Endothelial cell of umbilical vein (primary cell): ENCODE measurements around the gene SAA2. TPM values are rescaled to one million over a fixed set of nuclear protein-coding genes. Genes with fewer than 3 reads are reported as not detected.
A peak's percentile ranks its signal among the peaks of the same experiment; 100 is the strongest.
"Not testable (repeated sequence)": the region's sequence is repeated elsewhere in the genome, so short reads cannot be mapped to it uniquely, and the experiment has no call there.

ENCODE experiments used
- BruUV-seq: library from RNA; stranded (reverse); fragments of 400-500 nt; replicated peaks from 2 replicates; lab custom pipeline; 2021; lab: Mats Ljungman, UMichigan
- CTCF ChIA-PET: fragments of 300-600, 350-600 bp; sonication (Branson Sonifier 250); formaldehyde crosslinking; loops from one replicate; lab custom pipeline; 2021; ENCODE audit warnings: antibody characterized with exemption, inconsistent platforms; lab: Charles Lee
- POLR2A ChIA-PET: fragments of 300-600, 350-600 bp; sonication (Branson Sonifier 250); formaldehyde crosslinking; loops from one replicate; lab custom pipeline; 2021; ENCODE audit warnings: antibody characterized with exemption, inconsistent platforms; lab: Charles Lee
- DNase-seq: peaks from one replicate; pipeline ENCODE4 v3.0.0-alpha.2; 2011; ENCODE audit warnings: low read depth, low spot score
- FAIRE-seq: peaks from 2 replicates; lab custom pipeline; 2011; peaks lifted over from hg19 to GRCh38; lab: Jason Lieb, UNC
- H2AFZ ChIP-seq: 2 replicates; pipeline ENCODE4 v1.6.0; 2012; ENCODE audit warnings: low read depth, low read length, control low read depth, inconsistent platforms
- H3K27ac ChIP-seq: 2 replicates; pipeline ENCODE4 v1.5.1; 2011; ENCODE audit warnings: low read depth, mild to moderate bottlenecking, control low read depth, low read length, moderate library complexity; ENCODE audit not compliant: insufficient read depth
- H3K27me3 ChIP-seq, 2 experiments: 2 replicates each; pipeline versions ENCODE4 v1.6.0 to v1.6.1; 2011; ENCODE audit warnings: low read length in 2 of 2, mixed read lengths in 1 of 2; ENCODE audit not compliant: control insufficient read depth in 2 of 2, insufficient read depth in 2 of 2
- H3K36me3 ChIP-seq, 2 experiments: 2 replicates in 1 of 2; 3 replicates in 1 of 2; pipeline ENCODE4 v1.5.1; 2011; ENCODE audit warnings: low read length in 2 of 2, mild to moderate bottlenecking in 1 of 2, moderate library complexity in 1 of 2; ENCODE audit not compliant: control insufficient read depth in 2 of 2, insufficient read depth in 2 of 2; ENCODE audit errors: extremely low read depth in 1 of 2
- H3K4me1 ChIP-seq: 3 replicates; pipeline ENCODE4 v1.5.1; 2011; ENCODE audit warnings: mild to moderate bottlenecking, low read length; ENCODE audit not compliant: control insufficient read depth, insufficient read depth; ENCODE audit errors: extremely low read depth
- H3K4me2 ChIP-seq: 2 replicates; pipeline ENCODE4 v1.6.1; 2011; ENCODE audit warnings: low read length, control low read depth, mixed read lengths; ENCODE audit not compliant: insufficient read depth
- H3K4me3 ChIP-seq, 3 experiments: fragments of 200-600 bp in 1 of 3; sonication (generic), shearing (Covaris generic) in 1 of 3; replicated peaks in 1 of 3; 2 replicates each; pipeline ENCODE4 v1.5.1; 2011 to 2016; ENCODE audit warnings: control low read depth in 3 of 3, low read length in 3 of 3, mild to moderate bottlenecking in 2 of 3, inconsistent platforms in 1 of 3, low read depth in 1 of 3, moderate library complexity in 1 of 3; ENCODE audit not compliant: insufficient read depth in 1 of 3
- H3K79me2 ChIP-seq: 2 replicates; pipeline ENCODE4 v1.6.0; 2012; ENCODE audit warnings: low read length, inconsistent platforms; ENCODE audit not compliant: control insufficient read depth, insufficient read depth
- H3K9ac ChIP-seq: replicated peaks from 2 replicates; pipeline ENCODE3; 2011; ENCODE audit warnings: low read length, control low read depth; ENCODE audit not compliant: insufficient read depth; ENCODE audit errors: extremely low read depth
- H3K9me1 ChIP-seq: replicated peaks from 3 replicates; pipeline ENCODE4 v1.6.0; 2011; ENCODE audit warnings: mild to moderate bottlenecking, low read length; ENCODE audit not compliant: control insufficient read depth, insufficient read depth; ENCODE audit errors: extremely low read depth
- H3K9me3 ChIP-seq: replicated peaks from 2 replicates; pipeline ENCODE4 v1.5.1; 2012; ENCODE audit warnings: low read length, inconsistent platforms; ENCODE audit not compliant: control insufficient read depth, insufficient read depth
- H4K20me1 ChIP-seq: replicated peaks from 2 replicates; pipeline ENCODE3; 2011; ENCODE audit warnings: mild to moderate bottlenecking, low read length; ENCODE audit not compliant: control insufficient read depth, insufficient read depth; ENCODE audit errors: extremely low read depth
- EZH2 ChIP-seq: IDR thresholded peaks from 2 replicates; pipeline ENCODE4 v1.6.1; 2012; ENCODE audit warnings: borderline replicate concordance, low read depth, mild to moderate bottlenecking, moderate library complexity, low read length, inconsistent platforms; ENCODE audit not compliant: severe bottlenecking
- FOS ChIP-seq: IDR thresholded peaks from 2 replicates; pipeline ENCODE4 v1.6.1; 2011; ENCODE audit warnings: mild to moderate bottlenecking, low read length, moderate library complexity, borderline replicate concordance; ENCODE audit not compliant: insufficient read depth
- JUN ChIP-seq: IDR thresholded peaks from 2 replicates; pipeline ENCODE4 v1.6.1; 2011; ENCODE audit warnings: borderline replicate concordance, low read depth; ENCODE audit not compliant: insufficient read length, insufficient read depth
- dilution Hi-C: fragments of 300-500 bp; cut with MboI; formaldehyde crosslinking; loops from one replicate; pipeline ENCODE4 v1.15.0; 2019; ENCODE audit warnings: low sequenced_read_pairs; ENCODE audit not compliant: extremely low pct_ligation_motif_present
- intact Hi-C: fragments of 100-400 bp; cut with micrococcal nuclease; formaldehyde crosslinking; loops from one replicate; pipeline ENCODE4 v1.10.0; 2022
- polyA plus RNA-seq, 4 experiments: library from polyadenylated mRNA; depleted of rRNA in 3 of 4; stranded (reverse) in 3 of 4; unstranded in 1 of 4; fragments of >200 nt; gene quantifications; 2 replicates each; pipeline versions ENCODE4 v1.2.1 to v1.2.3, GENCODE V29; 2011 to 2012; ENCODE audit warnings: missing spikeins in 1 of 4
- total RNA-seq: library from RNA; stranded (reverse); gene quantifications from 2 replicates; pipeline ENCODE4 v1.2.3, GENCODE V29; 2021
- TF ChIP-seq, protein P1 (sequence below): IDR thresholded peaks from 2 replicates; pipeline ENCODE4 v1.6.1; 2011; ENCODE audit not compliant: insufficient read depth, insufficient read length
- TF ChIP-seq, protein P2 (sequence below), 2 donors: IDR thresholded peaks; 1 replicate in 1 of 2; 2 replicates in 1 of 2; pipeline ENCODE4 v1.5.1; 2011; ENCODE audit warnings: low read length in 2 of 2, mild to moderate bottlenecking in 2 of 2, moderate library complexity in 2 of 2, control low read depth in 1 of 2, inconsistent platforms in 1 of 2, low read depth in 1 of 2; ENCODE audit not compliant: insufficient read depth in 1 of 2; ENCODE audit errors: extremely low read depth in 1 of 2

Gene SAA2
- total and polyA plus RNA-seq, 2 donors (not counting 3 experiments of a cell fraction or from before 2014, with no cell fraction given), result not detected

DNA sequence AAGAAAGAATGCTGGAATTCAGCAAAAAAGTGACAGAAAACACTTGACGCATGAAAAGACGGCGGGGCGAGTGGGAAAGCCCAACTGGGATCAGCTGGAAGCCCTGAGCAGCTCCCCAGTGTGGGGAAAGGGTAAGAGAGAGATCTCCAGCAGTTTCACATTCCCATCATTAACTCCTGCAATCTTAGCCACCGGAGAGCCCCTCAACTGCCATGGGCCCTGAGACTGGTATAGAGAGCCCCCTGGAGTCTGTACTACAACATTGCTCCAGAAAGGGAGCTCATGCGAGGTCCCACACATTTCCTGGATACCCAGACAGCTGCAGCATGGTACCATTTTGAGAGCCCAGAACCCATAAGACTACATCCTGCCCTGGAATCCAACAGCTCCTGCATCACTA is 44.7 kb downstream of the SAA2 start:
- ChIA-PET CTCF (interaction anchor here (0.5 to 4.1 kb wide), 35 partner anchors 8 to 604 kb away, joined by 3 to 111 read pairs (median 4); partner anchors contain the start of gene SAAL1), POLR2A (no interaction called here)
- Histone ChIP-seq H3K36me3 (no peaks in the 10 kb centered on the region), H2AFZ (no peak overlapping the region), H3K4me2 (no peak overlapping the region), H3K9ac (no peak overlapping the region), H3K4me3 (no peak overlapping the region), H4K20me1 (no peaks in the 10 kb centered on the region), H3K27ac (no peak overlapping the region), H3K4me1 (no peaks in the 10 kb centered on the region), H3K9me3 (no peaks in the 10 kb centered on the region), H3K9me1 (no peaks in the 10 kb centered on the region), H3K79me2 (no peaks in the 10 kb centered on the region), H3K27me3 (peaks cover 2 to 3% of the 10 kb centered on the region in 2 experiments)
- intact Hi-C loops, result loop anchor here (1.0 to 2.0 kb wide), 2 partner anchors 88 to 211 kb away; no protein-coding TSS in a partner anchor
- no TSS peak for BruUV-seq
- FAIRE-seq (peak; percentile 12), DNase-seq (peak; percentile 5)
- dilution Hi-C loops, result no loop called here
- TF ChIP-seq EZH2 (no peak), JUN (no peak), FOS (no peak)
- TF ChIP-seq, protein P1, sequence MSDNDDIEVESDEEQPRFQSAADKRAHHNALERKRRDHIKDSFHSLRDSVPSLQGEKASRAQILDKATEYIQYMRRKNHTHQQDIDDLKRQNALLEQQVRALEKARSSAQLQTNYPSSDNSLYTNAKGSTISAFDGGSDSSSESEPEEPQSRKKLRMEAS, result no peak
- TF ChIP-seq, protein P2, sequence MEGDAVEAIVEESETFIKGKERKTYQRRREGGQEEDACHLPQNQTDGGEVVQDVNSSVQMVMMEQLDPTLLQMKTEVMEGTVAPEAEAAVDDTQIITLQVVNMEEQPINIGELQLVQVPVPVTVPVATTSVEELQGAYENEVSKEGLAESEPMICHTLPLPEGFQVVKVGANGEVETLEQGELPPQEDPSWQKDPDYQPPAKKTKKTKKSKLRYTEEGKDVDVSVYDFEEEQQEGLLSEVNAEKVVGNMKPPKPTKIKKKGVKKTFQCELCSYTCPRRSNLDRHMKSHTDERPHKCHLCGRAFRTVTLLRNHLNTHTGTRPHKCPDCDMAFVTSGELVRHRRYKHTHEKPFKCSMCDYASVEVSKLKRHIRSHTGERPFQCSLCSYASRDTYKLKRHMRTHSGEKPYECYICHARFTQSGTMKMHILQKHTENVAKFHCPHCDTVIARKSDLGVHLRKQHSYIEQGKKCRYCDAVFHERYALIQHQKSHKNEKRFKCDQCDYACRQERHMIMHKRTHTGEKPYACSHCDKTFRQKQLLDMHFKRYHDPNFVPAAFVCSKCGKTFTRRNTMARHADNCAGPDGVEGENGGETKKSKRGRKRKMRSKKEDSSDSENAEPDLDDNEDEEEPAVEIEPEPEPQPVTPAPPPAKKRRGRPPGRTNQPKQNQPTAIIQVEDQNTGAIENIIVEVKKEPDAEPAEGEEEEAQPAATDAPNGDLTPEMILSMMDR (IDR thresholded peaks at IDR 0.05; ENCODE audit: extremely low read depth in 1 of 2, insufficient read depth in 1 of 2, low read depth in 1 of 2, low read length in 2 of 2), result peak; percentile 45 to 62

DNA sequence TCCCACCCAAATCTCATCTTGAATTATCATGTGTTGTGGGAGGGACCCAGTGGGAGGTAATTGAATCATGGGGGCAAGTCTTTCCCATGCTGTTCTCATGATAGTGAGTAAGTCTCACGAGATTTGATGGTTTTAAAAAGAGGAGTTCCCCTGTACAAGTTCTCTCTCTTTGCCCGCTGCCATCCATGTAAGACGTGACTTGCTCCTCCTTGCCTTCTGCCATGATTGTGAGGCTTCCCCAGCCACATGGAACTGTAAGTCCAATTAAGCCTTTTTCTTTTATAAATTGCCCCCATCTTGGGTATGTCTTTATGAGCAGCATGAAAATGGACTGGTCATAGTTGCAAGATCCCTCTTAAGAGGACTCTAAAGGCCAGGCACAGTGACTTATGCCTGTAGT is 50.7 kb downstream of the SAA2 start:
- FAIRE-seq, H3K4me1 ChIP-seq, H3K79me2 ChIP-seq, BruUV-seq, H3K4me3 ChIP-seq, H3K36me3 ChIP-seq, dilution Hi-C loops, H3K9me1 ChIP-seq, H3K27me3 ChIP-seq, H3K27ac ChIP-seq, intact Hi-C loops, H2AFZ ChIP-seq, POLR2A ChIA-PET, DNase-seq, H3K9me3 ChIP-seq, H3K9ac ChIP-seq, H3K4me2 ChIP-seq, CTCF ChIA-PET, H4K20me1 ChIP-seq: not testable (repeated sequence)
